H9 (cell line): Measurements from ENCODE around the gene VCAN. TPM values are rescaled to one million over a fixed set of nuclear protein-coding genes. Genes with fewer than 3 reads are reported as not detected.

ENCODE experiments used
- DNase-seq: peaks from one replicate; pipeline ENCODE4 v3.0.0-alpha.2; 2017
- H2AFZ ChIP-seq: one replicate; pipeline ENCODE4 v1.6.1; 2013; ENCODE audit warnings: mild to moderate bottlenecking, low read length, control low read depth, moderate library complexity
- H2AK5ac ChIP-seq: 2 replicates; pipeline ENCODE4 v1.6.1; 2013; ENCODE audit warnings: low read length, control low read depth, mixed read lengths; ENCODE audit not compliant: insufficient read length
- H2BK120ac ChIP-seq: one replicate; pipeline ENCODE4 v1.6.1; 2013; ENCODE audit warnings: low read depth, mild to moderate bottlenecking, low read length, control low read depth, inconsistent platforms; ENCODE audit not compliant: poor library complexity, severe bottlenecking
- H2BK12ac ChIP-seq: 2 replicates; pipeline ENCODE4 v1.6.1; 2013; ENCODE audit warnings: low read length, control low read depth, mixed read lengths, low read depth; ENCODE audit not compliant: insufficient read length
- H2BK15ac ChIP-seq: 2 replicates; pipeline ENCODE4 v1.6.1; 2013; ENCODE audit warnings: low read depth, low read length, control low read depth
- H2BK20ac ChIP-seq: one replicate; pipeline ENCODE4 v1.6.1; 2013; ENCODE audit warnings: low read depth, mild to moderate bottlenecking, low read length, control low read depth, inconsistent platforms; ENCODE audit not compliant: poor library complexity, severe bottlenecking
- H2BK5ac ChIP-seq: 2 replicates; pipeline ENCODE4 v1.6.1; 2013; ENCODE audit warnings: low read length, control low read depth, mixed read lengths; ENCODE audit not compliant: insufficient read length
- H3K14ac ChIP-seq: 2 replicates; pipeline ENCODE4 v1.6.1; 2013; ENCODE audit warnings: low read length, control low read depth; ENCODE audit not compliant: insufficient read depth
- H3K18ac ChIP-seq: 2 replicates; pipeline ENCODE4 v1.6.1; 2013; ENCODE audit warnings: low read depth, mild to moderate bottlenecking, mixed read lengths, low read length, control low read depth; ENCODE audit not compliant: insufficient read length
- H3K23ac ChIP-seq: 2 replicates; pipeline ENCODE4 v1.6.1; 2013; ENCODE audit warnings: low read length, control low read depth, mixed read lengths, low read depth; ENCODE audit not compliant: insufficient read length
- H3K23me2 ChIP-seq: 2 replicates; pipeline ENCODE4 v1.6.1; 2013; ENCODE audit warnings: low read depth, mild to moderate bottlenecking, mixed read lengths, low read length, control low read depth; ENCODE audit not compliant: insufficient read length, poor library complexity, severe bottlenecking
- H3K27ac ChIP-seq: 2 replicates; pipeline ENCODE4 v1.5.1; 2013; ENCODE audit warnings: low read length, control low read depth, mixed read lengths, low read depth; ENCODE audit not compliant: insufficient read length
- H3K27me3 ChIP-seq: 2 replicates; pipeline ENCODE4 v1.6.1; 2013; ENCODE audit warnings: low read length, control low read depth, inconsistent platforms; ENCODE audit not compliant: insufficient read depth
- H3K4ac ChIP-seq: 2 replicates; pipeline ENCODE4 v1.6.1; 2013; ENCODE audit warnings: low read depth, mild to moderate bottlenecking, control low read depth, inconsistent platforms, low read length, moderate library complexity
- H3K4me1 ChIP-seq: 2 replicates; pipeline ENCODE4 v1.6.1; 2013; ENCODE audit warnings: low read length, control low read depth, inconsistent platforms; ENCODE audit not compliant: insufficient read depth
- H3K4me2 ChIP-seq: 2 replicates; pipeline ENCODE4 v1.6.1; 2013; ENCODE audit warnings: low read length, control low read depth, mixed read lengths; ENCODE audit not compliant: insufficient read length, insufficient read depth
- H3K56ac ChIP-seq: 2 replicates; pipeline ENCODE4 v1.6.1; 2013; ENCODE audit warnings: low read depth, mild to moderate bottlenecking, mixed read lengths, low read length, control low read depth; ENCODE audit not compliant: insufficient read length
- H3K79me1 ChIP-seq: 2 replicates; pipeline ENCODE4 v1.6.1; 2013; ENCODE audit warnings: low read depth, mild to moderate bottlenecking, moderate library complexity, low read length, control low read depth, inconsistent platforms; ENCODE audit not compliant: insufficient read depth, poor library complexity, severe bottlenecking
- H3K79me2 ChIP-seq: 2 replicates; pipeline ENCODE4 v1.6.1; 2013; ENCODE audit warnings: low read length, control low read depth, inconsistent platforms; ENCODE audit not compliant: insufficient read depth
- H3K9ac ChIP-seq: 2 replicates; pipeline ENCODE4 v1.6.1; 2013; ENCODE audit warnings: low read length, control low read depth, mixed read lengths; ENCODE audit not compliant: insufficient read length; ENCODE audit errors: extremely low read depth
- H3K9me3 ChIP-seq: one replicate; pipeline ENCODE4 v1.6.1; 2013; ENCODE audit warnings: low read depth, low read length, inconsistent platforms; ENCODE audit not compliant: control insufficient read depth
- H3T11ph ChIP-seq: one replicate; pipeline ENCODE4 v1.6.1; 2013; ENCODE audit warnings: mild to moderate bottlenecking, low read length, control low read depth, inconsistent platforms
- H4K20me1 ChIP-seq: one replicate; pipeline ENCODE4 v1.6.1; 2013; ENCODE audit not compliant: control insufficient read depth, insufficient read length, insufficient read depth
- H4K5ac ChIP-seq: 2 replicates; pipeline ENCODE4 v1.6.1; 2013; ENCODE audit warnings: low read depth, mild to moderate bottlenecking, mixed read lengths, low read length, control low read depth; ENCODE audit not compliant: insufficient read length
- H4K8ac ChIP-seq: replicated peaks from 2 replicates; pipeline ENCODE4 v1.6.1; 2013; ENCODE audit warnings: low read length, control low read depth, mixed read lengths, low read depth; ENCODE audit not compliant: insufficient read length
- H4K91ac ChIP-seq: 2 replicates; pipeline ENCODE4 v1.6.1; 2013; ENCODE audit warnings: low read depth, mild to moderate bottlenecking, moderate library complexity, mixed read lengths, low read length, control low read depth; ENCODE audit not compliant: insufficient read length
- H3K27ac Mint-ChIP-seq, 3 experiments: 2 replicates in 2 of 3; 3 replicates in 1 of 3; pipeline ENCODE4 v1.8.0; 2020 to 2021; ENCODE audit warnings: mixed read lengths in 3 of 3, mild to moderate bottlenecking in 1 of 3, moderate library complexity in 1 of 3
- H3K27me3 Mint-ChIP-seq: 2 replicates; pipeline ENCODE4 v1.8.0; 2021; ENCODE audit warnings: low read depth, mild to moderate bottlenecking, moderate library complexity, mixed read lengths
- H3K36me3 Mint-ChIP-seq, 3 experiments: 2 replicates in 2 of 3; 3 replicates in 1 of 3; pipeline ENCODE4 v1.8.0; 2020 to 2021; ENCODE audit warnings: low read depth in 3 of 3, mixed read lengths in 3 of 3; ENCODE audit not compliant: insufficient read depth in 1 of 3
- H3K4me1 Mint-ChIP-seq, 2 experiments: 2 replicates each; pipeline ENCODE4 v1.8.0; 2020; ENCODE audit warnings: mixed read lengths in 2 of 2
- H3K4me3 Mint-ChIP-seq, 2 experiments: 2 replicates in 1 of 2; 3 replicates in 1 of 2; pipeline ENCODE4 v1.8.0; 2020 to 2021; ENCODE audit warnings: mild to moderate bottlenecking in 2 of 2, mixed read lengths in 2 of 2, moderate library complexity in 1 of 2
- H3K9me3 Mint-ChIP-seq, 2 experiments: 2 replicates in 1 of 2; 3 replicates in 1 of 2; pipeline ENCODE4 v1.8.0; 2020; ENCODE audit warnings: mild to moderate bottlenecking in 2 of 2, mixed read lengths in 2 of 2, moderate library complexity in 1 of 2
- WGBS: extraction: QIAGEN DNeasy Blood & Tissue Kit; methylation state at CpG from one replicate; pipeline ENCODE4 v1.1.7; 2013; ENCODE audit warnings: missing lambda C conversion rate, low lambda C conversion rate, mixed read lengths; ENCODE audit not compliant: insufficient read length; ENCODE audit errors: extremely low coverage; 5-methylcytosine and 5-hydroxymethylcytosine counted together
- total RNA-seq: library from RNA; stranded (reverse); gene quantifications from 2 replicates; pipeline ENCODE4 v1.2.1, GENCODE V29; 2021
- TF ChIP-seq, protein P1 (sequence below): fragments of 200-600 bp; sonication (generic); conservative IDR thresholded peaks from 3 replicates; pipeline ENCODE4 v1.8.0; 2021; ENCODE audit warnings: antibody characterized with exemption, mild to moderate bottlenecking

The VCAN gene
- total RNA-seq, 1 experiment from 2014 or later: 278 TPM

DNA sequence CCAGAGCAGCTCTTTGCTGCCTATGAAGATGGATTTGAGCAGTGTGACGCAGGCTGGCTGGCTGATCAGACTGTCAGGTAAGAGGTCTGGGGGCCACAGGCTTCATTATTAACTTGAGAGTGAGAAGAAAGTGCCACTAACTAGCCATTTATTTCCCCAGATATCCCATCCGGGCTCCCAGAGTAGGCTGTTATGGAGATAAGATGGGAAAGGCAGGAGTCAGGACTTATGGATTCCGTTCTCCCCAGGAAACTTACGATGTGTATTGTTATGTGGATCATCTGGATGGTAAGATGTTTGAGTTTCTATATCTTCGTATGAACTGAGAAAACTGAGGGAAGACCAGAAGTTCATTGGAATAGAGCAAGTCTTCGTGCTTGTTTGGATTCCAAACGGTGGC, 22.1 kb downstream of the VCAN start:
- H2BK20ac ChIP-seq: no peak overlapping the region
- H2BK120ac ChIP-seq: no peak overlapping the region
- 0 out of 2 replicates have a peak, but pooled peaks cover 2% of the 10 kb centered on the region for H3K79me2 ChIP-seq
- Mint-ChIP-seq H3K4me1 (peaks cover 40 to 42% of the 10 kb centered on the region in 2 experiments), H3K36me3 (peaks cover 32 to 86% (median 35%) of the 10 kb centered on the region in 3 experiments; a peak in 6 of 7 replicates), H3K4me3 (no peak overlapping the region), H3K27me3 (no peaks in the 10 kb centered on the region), H3K9me3 (no peaks in the 10 kb centered on the region), H3K27ac (peak overlapping the region; percentile 25 to 73 (median 64); a peak in 5 of 7 replicates)
- H3K4me2 ChIP-seq: no peak overlapping the region
- H4K8ac ChIP-seq: no peak overlapping the region
- no peak overlapping the region for H2BK12ac ChIP-seq
- H3K4me1 ChIP-seq: peaks cover 9% of the 10 kb centered on the region; the same call in 1 of the 2 replicates
- no peak overlapping the region for H4K91ac ChIP-seq
- no peaks in the 10 kb centered on the region for H4K20me1 ChIP-seq
- peak overlapping the region; percentile 55 for H3K27ac ChIP-seq
- H3K18ac ChIP-seq: no peak overlapping the region
- no CpG with 5 or more reads among the region's 7 CpGs for WGBS
- H4K5ac ChIP-seq: no peak overlapping the region
- H3K4ac ChIP-seq: no peak overlapping the region
- H3K27me3 ChIP-seq: no peaks in the 10 kb centered on the region
- H2BK15ac ChIP-seq: no peak overlapping the region
- H3K14ac ChIP-seq: peak overlapping the region; percentile 17; the same call in 1 of the 2 replicates
- no peaks in the 10 kb centered on the region for H3K23me2 ChIP-seq
- no peak for DNase-seq
- no peaks in the 10 kb centered on the region for H3K9me3 ChIP-seq
- H3K23ac ChIP-seq: no peak overlapping the region
- TF ChIP-seq, protein P1, sequence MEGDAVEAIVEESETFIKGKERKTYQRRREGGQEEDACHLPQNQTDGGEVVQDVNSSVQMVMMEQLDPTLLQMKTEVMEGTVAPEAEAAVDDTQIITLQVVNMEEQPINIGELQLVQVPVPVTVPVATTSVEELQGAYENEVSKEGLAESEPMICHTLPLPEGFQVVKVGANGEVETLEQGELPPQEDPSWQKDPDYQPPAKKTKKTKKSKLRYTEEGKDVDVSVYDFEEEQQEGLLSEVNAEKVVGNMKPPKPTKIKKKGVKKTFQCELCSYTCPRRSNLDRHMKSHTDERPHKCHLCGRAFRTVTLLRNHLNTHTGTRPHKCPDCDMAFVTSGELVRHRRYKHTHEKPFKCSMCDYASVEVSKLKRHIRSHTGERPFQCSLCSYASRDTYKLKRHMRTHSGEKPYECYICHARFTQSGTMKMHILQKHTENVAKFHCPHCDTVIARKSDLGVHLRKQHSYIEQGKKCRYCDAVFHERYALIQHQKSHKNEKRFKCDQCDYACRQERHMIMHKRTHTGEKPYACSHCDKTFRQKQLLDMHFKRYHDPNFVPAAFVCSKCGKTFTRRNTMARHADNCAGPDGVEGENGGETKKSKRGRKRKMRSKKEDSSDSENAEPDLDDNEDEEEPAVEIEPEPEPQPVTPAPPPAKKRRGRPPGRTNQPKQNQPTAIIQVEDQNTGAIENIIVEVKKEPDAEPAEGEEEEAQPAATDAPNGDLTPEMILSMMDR: no peak
- H2BK5ac ChIP-seq: no peak overlapping the region
- H2AK5ac ChIP-seq: no peak overlapping the region
- peaks cover 6% of the 10 kb centered on the region for H3K79me1 ChIP-seq
- H3K9ac ChIP-seq: no peak overlapping the region
- no peak overlapping the region for H3K56ac ChIP-seq
- no peak overlapping the region for H3T11ph ChIP-seq
- H2AFZ ChIP-seq: no peak overlapping the region
